ENCODE results near the gene TENM4. TPM values are rescaled to one million over a fixed set of nuclear protein-coding genes. Genes with fewer than 3 reads are reported as not detected.

Gene TENM4
- polyA plus RNA-seq, 3 donors: 0.31 to 1.7 TPM; not detected in 1

GRCh38 chr11:78912778-78913177, 528.1 kb downstream of the TENM4 start:
- intact Hi-C loops (cut with micrococcal nuclease): no loop called here

DNA sequence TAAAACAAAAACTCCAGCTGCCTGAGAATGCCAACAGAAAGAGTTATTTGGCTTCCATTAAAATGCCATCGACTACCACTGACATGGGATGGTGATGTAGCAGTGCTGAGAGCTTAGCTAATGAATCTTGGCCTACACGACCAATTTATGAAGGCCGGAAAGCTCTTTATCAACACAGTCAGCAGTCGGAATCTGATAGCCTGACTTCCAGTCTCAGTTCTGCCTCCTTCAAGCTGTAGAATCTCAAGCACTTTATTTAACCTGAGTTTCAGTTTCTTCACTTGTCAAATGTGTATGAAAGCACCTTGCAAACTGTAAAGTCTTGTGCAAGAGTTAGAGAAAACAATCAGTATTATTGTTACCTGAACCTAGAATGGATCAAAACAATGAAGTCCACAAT, 530.5 kb downstream of the TENM4 start:
- Mint-ChIP-seq H3K27me3 (ENCODE audit: low read depth in 3 of 3) (peaks cover 8 to 23% (median 9%) of the 10 kb centered on the region in 3 donors), H3K27ac (no peak overlapping the region), H3K4me1 (no peaks in the 10 kb centered on the region), H3K36me3 (no peaks in the 10 kb centered on the region), H3K9me3 (peaks cover 0 to 5% (median 0%) of the 10 kb centered on the region in 7 donors), H3K4me3 (no peak overlapping the region)
- TF ChIP-seq, protein P1, sequence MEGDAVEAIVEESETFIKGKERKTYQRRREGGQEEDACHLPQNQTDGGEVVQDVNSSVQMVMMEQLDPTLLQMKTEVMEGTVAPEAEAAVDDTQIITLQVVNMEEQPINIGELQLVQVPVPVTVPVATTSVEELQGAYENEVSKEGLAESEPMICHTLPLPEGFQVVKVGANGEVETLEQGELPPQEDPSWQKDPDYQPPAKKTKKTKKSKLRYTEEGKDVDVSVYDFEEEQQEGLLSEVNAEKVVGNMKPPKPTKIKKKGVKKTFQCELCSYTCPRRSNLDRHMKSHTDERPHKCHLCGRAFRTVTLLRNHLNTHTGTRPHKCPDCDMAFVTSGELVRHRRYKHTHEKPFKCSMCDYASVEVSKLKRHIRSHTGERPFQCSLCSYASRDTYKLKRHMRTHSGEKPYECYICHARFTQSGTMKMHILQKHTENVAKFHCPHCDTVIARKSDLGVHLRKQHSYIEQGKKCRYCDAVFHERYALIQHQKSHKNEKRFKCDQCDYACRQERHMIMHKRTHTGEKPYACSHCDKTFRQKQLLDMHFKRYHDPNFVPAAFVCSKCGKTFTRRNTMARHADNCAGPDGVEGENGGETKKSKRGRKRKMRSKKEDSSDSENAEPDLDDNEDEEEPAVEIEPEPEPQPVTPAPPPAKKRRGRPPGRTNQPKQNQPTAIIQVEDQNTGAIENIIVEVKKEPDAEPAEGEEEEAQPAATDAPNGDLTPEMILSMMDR (IDR thresholded peaks at IDR 0.05): no peak
- DNase-seq: no peak
- Histone ChIP-seq H3K4me2 (replicated peaks; ENCODE audit: extremely low read depth, low read length, poor library complexity, severe bottlenecking) (no peak overlapping the region), H3K9ac (ENCODE audit: insufficient read depth, low read length, poor library complexity, severe bottlenecking) (no peak overlapping the region), H2AFZ (ENCODE audit: insufficient read depth, low read depth, low read length, poor library complexity, severe bottlenecking) (no peak overlapping the region), H3K9me3 (replicated peaks in 1 of 2; ENCODE audit: control insufficient read depth in 1 of 2, insufficient read depth in 1 of 2, low read length in 2 of 2) (no peaks in the 10 kb centered on the region), H3K4me3 (replicated peaks in 1 of 3; ENCODE audit: low read depth in 2 of 3, low read length in 3 of 3) (no peak overlapping the region), H3K79me2 (ENCODE audit: insufficient read depth, low read length) (no peaks in the 10 kb centered on the region), H4K20me1 (ENCODE audit: insufficient read depth, low read length) (no peaks in the 10 kb centered on the region), H3K4me1 (ENCODE audit: control insufficient read depth in 1 of 2, insufficient read depth in 2 of 2, low read length in 2 of 2) (no peaks in the 10 kb centered on the region), H3K36me3 (replicated peaks in 1 of 2; ENCODE audit: control insufficient read depth in 1 of 2, insufficient read depth in 2 of 2, low read length in 2 of 2) (no peaks in the 10 kb centered on the region), H3K27ac (ENCODE audit: low read depth in 1 of 2, low read length in 2 of 2) (no peak overlapping the region), H3K27me3 (ENCODE audit: control insufficient read depth in 2 of 2, insufficient read depth in 2 of 2, low read length in 2 of 2) (peaks cover 2 to 10% of the 10 kb centered on the region in 2 donors)
- WGBS (ENCODE audit: insufficient coverage): no CpG with 5 or more reads among the region's 4 CpGs
- intact Hi-C loops (cut with micrococcal nuclease): no loop called here

More at GRCh38 chr11:78912778-78913177, 528.1 kb downstream of the TENM4 start:
- Histone ChIP-seq H3K9me3 (replicated peaks in 1 of 2; ENCODE audit: control insufficient read depth in 1 of 2, insufficient read depth in 1 of 2, low read length in 2 of 2) (no peaks in the 10 kb centered on the region), H3K4me2 (replicated peaks; ENCODE audit: extremely low read depth, low read length, poor library complexity, severe bottlenecking) (no peak overlapping the region), H2AFZ (ENCODE audit: insufficient read depth, low read depth, low read length, poor library complexity, severe bottlenecking) (no peak overlapping the region), H3K36me3 (replicated peaks in 1 of 2; ENCODE audit: control insufficient read depth in 1 of 2, insufficient read depth in 2 of 2, low read length in 2 of 2) (no peaks in the 10 kb centered on the region), H3K79me2 (ENCODE audit: insufficient read depth, low read length) (no peaks in the 10 kb centered on the region), H4K20me1 (ENCODE audit: insufficient read depth, low read length) (no peaks in the 10 kb centered on the region), H3K4me3 (replicated peaks in 1 of 3; ENCODE audit: low read depth in 2 of 3, low read length in 3 of 3) (no peak overlapping the region), H3K27ac (ENCODE audit: low read depth in 1 of 2, low read length in 2 of 2) (no peak overlapping the region), H3K9ac (ENCODE audit: insufficient read depth, low read length, poor library complexity, severe bottlenecking) (no peak overlapping the region), H3K27me3 (ENCODE audit: control insufficient read depth in 2 of 2, insufficient read depth in 2 of 2, low read length in 2 of 2) (peaks cover 2 to 11% of the 10 kb centered on the region in 2 donors), H3K4me1 (ENCODE audit: control insufficient read depth in 1 of 2, insufficient read depth in 2 of 2, low read length in 2 of 2) (no peaks in the 10 kb centered on the region)
- Mint-ChIP-seq H3K4me3 (no peak overlapping the region), H3K27ac (no peak overlapping the region), H3K9me3 (peaks cover 0 to 5% (median 0%) of the 10 kb centered on the region in 7 donors), H3K36me3 (no peaks in the 10 kb centered on the region), H3K27me3 (ENCODE audit: low read depth in 3 of 3) (peaks cover 10 to 19% (median 17%) of the 10 kb centered on the region in 3 donors), H3K4me1 (no peaks in the 10 kb centered on the region)
- DNase-seq: no peak
- no CpG with 5 or more reads among the region's 4 CpGs for WGBS (ENCODE audit: insufficient coverage)
- TF ChIP-seq, protein P1 (IDR thresholded peaks at IDR 0.05): no peak

Data from CD14-positive monocyte (primary cell).